NT2/D1 (cell line): ENCODE data around the gene USF3.

Experiments
- SUZ12 ChIP-seq: IDR thresholded peaks from 2 replicates; pipeline ENCODE4 v1.6.1; 2011; ENCODE audit not compliant: insufficient read length, insufficient read depth; ENCODE audit errors: extremely low read depth
- YY1 ChIP-seq: IDR thresholded peaks from 2 replicates; pipeline ENCODE4 v1.6.1; 2011; ENCODE audit not compliant: insufficient read length, insufficient read depth
- ZNF274 ChIP-seq: IDR thresholded peaks from 2 replicates; pipeline ENCODE4 v1.6.1; 2011; ENCODE audit warnings: mild to moderate bottlenecking, low read depth, low read length

- TF ChIP-seq YY1 = no peak
- no peak for TF ChIP-seq ZNF274
- no peak for TF ChIP-seq SUZ12
Measured at GRCh38 chr3:113677737-113678136, 18.7 kb downstream of the USF3 start.
